Panc1 (cell line): ENCODE data around the gene MMP8.

Experiments used
- CTCF ChIP-seq: fragments of 450-650 bp; IDR thresholded peaks from 2 replicates; pipeline ENCODE4 v1.5.1; 2017; ENCODE audit warnings: mild to moderate bottlenecking
- POLR2AphosphoS5 ChIP-seq: IDR thresholded peaks from 2 replicates; pipeline ENCODE4 v1.6.1; 2012; ENCODE audit warnings: mild to moderate bottlenecking, low read depth, low read length, moderate library complexity
- REST ChIP-seq, 2 experiments: IDR thresholded peaks; 2 replicates each; pipeline ENCODE4 v1.6.1; 2011 to 2012; ENCODE audit warnings: low read depth in 2 of 2, control low read depth in 1 of 2, low read length in 1 of 2, mild to moderate bottlenecking in 1 of 2, moderate library complexity in 1 of 2; ENCODE audit not compliant: insufficient read depth in 1 of 2
- SIN3A ChIP-seq: IDR thresholded peaks from 2 replicates; pipeline ENCODE4 v1.6.1; 2012; ENCODE audit warnings: low read depth, mild to moderate bottlenecking, low read length, moderate library complexity, borderline replicate concordance; ENCODE audit not compliant: insufficient read depth
- TCF7L2 ChIP-seq: IDR thresholded peaks from 2 replicates; pipeline ENCODE4 v1.6.1; 2011; ENCODE audit warnings: mild to moderate bottlenecking, low read depth, low read length, inconsistent platforms

GRCh38 chr11:102705626-102706025 is 19.1 kb downstream of the MMP8 start, which contains the start of gene MMP27:
- TF ChIP-seq SIN3A = no peak
- no peak for TF ChIP-seq CTCF
- TF ChIP-seq REST (IDR thresholded peaks at IDR 0.05; ENCODE audit: insufficient read depth in 1 of 2, low read depth in 2 of 2, low read length in 1 of 2) = no peak
- TF ChIP-seq POLR2AphosphoS5 = no peak
- no peak for TF ChIP-seq TCF7L2
